GM19238 (cell line): ENCODE data around the gene SLC18B1.

Experiments
- DNase-seq: peaks from one replicate; pipeline ENCODE4 v3.0.0; 2011; ENCODE audit warnings: low spot score; ENCODE audit not compliant: insufficient read length

The SLC18B1 gene

DNA sequence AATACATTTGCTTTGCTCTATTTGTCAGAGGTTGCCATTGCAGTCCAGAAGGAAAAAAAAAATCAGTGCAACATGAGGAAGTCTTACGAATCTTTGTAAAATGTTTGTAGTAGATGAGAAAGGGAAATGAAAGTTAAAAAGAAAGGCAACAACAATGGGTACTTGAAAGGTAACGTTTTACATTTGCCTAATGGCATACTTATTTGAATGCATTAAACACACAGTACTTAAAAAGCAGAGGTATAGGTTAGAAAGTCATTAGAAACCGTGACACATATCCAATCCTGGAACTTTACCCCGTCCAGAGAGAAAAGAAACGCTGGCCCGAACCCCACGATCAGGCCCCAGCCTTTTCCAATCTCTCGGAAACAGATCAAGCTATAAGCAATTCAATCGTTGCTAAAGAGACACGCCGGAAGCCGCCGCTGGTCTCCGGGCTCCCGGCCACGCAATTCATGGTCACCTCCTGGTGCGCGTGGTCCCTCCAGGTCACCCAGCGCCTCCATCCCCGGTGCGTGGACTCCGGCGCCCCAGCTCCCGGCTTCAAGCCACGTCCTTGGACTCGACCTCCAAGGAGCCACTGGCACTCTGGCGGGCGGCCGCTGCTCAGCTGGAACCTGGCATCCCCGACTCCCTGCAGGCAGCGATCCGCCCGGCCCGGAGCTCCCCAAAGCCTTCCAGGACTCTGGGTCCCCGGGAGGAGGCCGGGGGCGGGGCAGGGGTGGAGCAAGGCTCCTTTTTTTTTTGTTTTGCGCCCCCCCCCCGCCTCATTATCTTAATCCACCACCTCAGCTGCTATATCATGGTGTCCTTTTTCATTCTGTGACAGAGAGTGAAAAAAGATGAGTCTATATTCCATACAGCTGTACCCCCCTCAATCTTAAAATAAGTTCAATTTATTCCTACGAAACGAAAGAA is at the start of gene SLC18B1:
SLC18B1 (minus strand) TSS at position 687 of the 918 bp plus-strand sequence; CDS start at position 506, 181 bp downstream.
- DNase-seq, result no peak

DNA sequence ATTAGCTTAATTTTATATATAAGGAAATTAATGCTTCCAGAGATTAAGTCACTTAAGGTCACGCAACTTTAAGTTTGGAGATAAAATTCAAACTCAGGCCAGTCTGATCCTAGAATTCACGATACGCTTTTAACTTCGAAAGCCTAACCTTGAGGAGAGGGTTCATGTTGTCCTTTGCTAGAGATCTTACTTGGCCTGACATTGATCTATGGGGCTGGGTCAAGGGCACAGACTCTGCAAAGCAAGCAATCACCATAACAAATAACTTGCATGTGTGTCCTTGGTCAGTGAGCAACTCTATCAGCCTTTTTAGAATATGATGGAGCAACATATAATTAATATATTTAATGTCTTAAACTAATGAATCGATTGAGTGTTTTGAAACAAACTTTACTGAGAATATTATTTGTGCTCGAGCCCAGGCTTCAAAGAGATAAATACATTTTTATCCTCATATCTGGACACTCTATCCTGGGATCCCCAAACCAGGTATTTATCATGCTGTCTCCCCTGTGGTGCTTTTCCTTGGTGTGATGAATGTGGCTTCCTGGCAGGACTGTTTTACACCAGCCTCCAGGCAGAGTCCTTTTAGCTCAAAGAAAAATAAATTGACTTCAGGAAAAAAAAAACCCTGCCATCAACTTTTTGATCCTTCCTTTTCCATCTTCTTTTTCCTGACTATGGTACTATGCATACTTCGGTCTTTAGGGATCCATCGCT is 45.0 kb upstream of the SLC18B1 start:
- DNase-seq, result no peak

DNA sequence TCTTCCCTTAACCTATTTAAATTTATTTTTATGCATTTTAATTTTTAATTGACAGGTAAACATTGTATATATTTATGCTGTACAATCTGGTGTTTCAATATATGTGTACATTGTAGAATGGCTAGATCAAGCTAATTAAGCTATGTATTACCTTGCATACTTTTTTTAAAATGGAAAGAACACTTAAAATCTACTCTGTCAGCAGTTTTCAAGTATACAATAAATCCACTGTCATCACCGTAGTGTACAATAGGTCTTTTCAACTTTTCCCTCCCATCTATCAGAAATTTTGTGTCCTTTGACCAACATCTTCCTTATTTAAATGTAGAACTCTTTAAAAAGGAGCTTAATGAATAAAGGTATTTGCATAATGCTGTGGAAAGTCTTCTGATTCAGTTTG is 43.5 kb upstream of the SLC18B1 start:
- no peak for DNase-seq

DNA sequence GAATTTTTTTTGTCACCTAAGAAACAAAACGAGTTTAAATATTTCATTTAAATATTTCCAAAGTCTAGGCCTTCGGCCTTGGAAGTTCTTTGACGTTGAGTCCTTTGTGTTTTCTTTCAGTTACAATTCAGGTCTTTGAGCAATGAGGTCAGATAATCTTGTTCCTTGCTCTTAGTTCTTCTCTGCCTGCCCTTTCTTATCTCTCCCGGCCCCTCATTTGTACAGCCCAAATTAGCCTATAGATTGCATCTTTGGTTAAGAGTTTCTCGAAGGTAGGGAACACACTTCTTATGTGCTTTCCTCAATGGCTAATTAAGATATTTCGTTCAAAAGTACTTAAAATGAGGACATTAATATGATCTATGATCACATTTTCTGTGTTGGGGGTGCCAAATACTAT is 34.5 kb upstream of the SLC18B1 start:
- DNase-seq, result no peak

DNA sequence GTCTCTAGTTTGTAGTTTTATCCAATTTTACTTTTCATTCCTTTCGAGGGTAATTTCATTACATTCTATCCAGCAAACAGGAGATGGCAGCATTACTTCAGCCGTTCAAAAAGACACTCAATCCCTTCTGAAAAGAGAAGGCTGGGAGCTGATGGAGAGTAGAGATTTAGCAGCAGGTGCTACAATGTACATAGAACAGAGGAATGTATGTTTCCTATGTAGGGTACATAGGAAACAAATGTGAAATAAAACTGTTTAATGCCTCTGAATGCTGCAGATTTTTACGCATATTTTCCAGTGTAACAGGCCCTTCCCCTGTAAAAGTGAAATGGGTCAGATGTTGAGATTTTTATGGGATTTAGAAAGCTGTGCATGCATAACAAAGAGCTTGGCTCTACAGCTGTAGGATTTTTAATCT is 31.9 kb upstream of the SLC18B1 start:
- DNase-seq, result no peak

DNA sequence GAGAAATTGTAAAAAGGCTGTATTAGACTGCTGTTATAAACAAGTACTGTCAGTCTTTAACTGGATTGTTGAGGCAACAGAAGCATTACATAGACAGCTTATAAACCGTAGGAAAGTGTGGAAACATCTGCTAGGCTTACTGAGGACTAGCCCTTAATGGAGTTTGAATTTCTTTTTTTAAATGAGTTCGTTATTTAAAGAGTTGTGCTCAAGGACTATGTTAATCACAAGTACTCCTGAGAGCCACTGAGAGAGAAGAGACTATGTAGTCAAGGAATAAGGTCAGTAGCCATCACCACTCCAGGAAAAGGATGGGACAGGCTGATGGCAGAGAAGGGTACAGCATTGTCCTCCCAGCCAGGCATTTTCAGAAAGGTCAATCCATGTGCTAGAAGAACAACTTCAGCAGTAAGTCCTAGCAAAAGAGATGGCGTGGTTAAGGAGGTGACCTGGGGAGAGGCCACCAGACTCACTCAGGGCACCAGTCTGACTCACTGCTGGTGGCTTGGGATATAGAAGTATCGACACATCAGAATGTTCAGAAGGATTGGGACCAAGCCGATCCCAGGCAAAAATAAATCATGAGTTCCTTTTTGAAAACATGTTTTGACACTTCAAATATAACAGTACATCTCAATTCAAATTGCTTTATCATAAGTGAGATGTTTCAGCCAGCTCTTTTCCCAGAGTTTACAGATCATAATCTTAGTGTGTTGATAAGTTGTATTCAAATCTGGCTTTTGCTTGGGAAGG is 22.4 kb upstream of the SLC18B1 start:
- DNase-seq, result no peak

DNA sequence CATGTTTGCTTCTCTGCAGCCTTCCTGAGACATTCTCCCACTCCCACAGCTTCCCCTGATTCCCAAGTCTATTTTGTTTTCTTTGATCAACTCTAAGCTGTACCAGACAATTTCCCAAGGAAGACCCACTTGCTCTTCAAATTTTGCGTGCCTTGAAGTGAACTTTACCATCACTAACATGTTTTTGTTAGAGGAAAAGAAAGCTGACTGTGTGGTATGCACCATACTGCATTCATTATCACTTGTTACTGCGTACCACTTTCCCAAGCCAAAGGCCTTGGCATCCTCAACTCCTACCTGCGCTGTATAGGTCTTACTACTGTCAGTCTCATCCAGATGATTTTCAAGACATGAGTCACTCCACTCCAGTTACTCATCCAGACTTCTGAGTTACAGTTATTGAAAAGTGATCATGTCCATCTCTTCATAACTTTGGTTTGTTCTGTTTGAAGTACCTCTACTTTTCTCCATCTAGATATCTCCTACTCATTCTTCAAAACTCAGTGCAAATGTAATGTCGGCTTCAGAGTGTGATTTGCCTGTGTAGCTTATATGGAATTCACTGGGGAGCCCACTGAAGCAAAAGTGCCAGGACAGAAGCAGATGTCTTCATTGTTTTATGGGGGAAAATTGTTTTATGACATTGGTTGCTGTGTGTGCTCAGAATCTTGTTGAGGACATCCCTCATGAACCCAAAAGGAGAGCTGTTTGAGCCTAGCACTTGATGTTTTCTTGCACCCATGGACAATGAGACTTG is 21.1 kb upstream of the SLC18B1 start:
- DNase-seq, result no peak

DNA sequence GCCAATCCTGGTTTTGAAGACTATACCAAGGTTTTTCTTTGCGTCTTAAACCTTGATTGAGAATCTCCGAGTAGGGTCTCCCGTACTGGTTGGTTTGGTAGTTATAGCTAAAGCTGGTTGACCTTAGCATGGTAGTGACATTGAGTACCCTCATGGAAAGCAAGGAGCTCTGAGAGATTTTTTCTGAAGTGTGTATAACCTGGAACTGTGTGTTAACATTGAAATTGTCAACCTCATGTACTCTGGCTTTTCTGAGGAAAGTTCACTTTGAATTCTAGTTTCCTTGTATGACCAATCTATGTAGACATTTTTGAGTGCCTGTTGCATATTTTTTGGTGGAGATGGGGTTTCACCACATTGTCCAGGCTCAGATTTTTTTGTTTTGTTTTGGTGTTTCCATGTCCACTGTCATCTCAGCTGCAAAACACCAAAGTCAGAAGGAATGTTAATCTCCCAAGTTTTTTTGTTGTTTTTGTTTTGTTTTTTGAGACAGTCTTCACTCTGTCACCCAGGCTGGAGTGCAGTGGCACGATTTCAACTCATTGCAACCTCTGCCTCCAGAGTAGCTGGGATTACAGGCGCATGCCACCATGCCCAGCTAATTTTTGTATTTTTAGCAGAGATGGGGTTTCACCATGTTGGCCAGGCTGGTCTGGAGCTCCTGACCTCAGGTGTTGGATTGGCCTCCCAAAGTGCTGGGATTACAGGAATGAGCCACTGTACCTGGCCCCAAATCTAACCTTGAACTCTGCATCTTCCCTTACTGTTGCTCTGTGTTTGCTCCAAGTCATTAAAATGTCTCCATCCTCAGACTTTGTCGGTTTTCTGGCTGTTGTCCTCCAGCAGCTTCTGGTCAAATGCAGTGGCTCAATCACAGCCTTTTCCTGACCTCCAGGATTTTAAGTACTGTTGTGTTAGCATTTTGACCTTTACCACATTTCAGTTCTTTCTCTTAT is 20.2 kb upstream of the SLC18B1 start:
- DNase-seq, result no peak

DNA sequence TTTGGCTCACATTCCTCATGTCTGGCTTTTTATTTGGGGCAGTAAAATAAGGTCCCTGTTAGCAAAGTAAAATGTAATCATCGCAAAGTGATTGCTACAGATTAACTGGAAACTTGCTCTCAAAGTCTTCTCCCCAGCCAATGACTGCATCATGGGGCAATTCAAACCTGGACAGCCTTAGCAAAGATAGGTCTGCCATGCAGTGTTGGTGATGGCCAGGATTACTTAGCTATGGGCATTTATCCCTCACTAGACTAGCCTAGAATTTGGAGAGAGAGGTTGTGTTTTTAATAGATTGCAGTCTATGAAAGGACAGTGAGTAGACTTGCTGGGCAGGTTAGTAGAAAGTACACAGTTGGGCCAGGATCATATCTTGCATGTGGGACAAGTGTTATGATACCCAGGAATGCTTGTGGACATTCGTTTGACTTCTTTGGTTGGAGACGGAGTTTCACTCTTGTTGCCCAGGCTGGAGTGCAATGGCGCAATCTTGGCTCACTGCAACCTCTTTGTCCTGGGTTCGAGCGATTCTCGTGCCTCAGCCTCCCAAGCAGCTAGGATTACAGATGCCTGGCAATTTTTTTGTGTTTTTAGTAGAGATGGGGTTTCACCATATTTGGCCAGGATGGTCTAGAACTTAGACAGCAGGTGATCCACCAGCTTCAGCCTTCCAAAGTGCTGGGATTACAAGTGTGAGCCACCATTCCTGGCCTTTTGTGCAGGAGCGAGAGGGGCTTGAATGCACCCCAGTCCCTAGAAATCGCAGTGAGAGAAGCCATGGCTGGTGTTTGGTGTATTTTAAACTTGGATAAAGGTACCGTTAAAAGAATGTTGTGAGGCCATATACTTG is 19.3 kb upstream of the SLC18B1 start:
- no peak for DNase-seq

DNA sequence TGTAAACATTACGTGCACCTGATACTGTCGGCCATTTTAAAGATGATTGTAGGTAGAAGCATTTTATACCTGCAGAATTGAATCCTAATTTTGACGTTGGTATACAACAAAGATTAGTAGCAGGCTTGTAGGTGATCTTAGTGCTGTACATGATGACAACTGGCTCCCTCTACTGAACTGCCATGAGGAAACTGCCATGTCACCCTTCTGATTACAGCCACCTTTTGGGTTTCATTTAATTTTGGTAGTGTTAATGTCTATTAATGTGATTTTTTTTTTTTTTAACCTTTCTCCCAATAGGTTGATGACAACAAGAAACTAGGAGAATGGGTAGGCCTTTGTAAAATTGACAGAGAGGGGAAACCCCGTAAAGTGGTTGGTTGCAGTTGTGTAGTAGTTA is 18.2 kb upstream of the SLC18B1 start:
- DNase-seq, result no peak

DNA sequence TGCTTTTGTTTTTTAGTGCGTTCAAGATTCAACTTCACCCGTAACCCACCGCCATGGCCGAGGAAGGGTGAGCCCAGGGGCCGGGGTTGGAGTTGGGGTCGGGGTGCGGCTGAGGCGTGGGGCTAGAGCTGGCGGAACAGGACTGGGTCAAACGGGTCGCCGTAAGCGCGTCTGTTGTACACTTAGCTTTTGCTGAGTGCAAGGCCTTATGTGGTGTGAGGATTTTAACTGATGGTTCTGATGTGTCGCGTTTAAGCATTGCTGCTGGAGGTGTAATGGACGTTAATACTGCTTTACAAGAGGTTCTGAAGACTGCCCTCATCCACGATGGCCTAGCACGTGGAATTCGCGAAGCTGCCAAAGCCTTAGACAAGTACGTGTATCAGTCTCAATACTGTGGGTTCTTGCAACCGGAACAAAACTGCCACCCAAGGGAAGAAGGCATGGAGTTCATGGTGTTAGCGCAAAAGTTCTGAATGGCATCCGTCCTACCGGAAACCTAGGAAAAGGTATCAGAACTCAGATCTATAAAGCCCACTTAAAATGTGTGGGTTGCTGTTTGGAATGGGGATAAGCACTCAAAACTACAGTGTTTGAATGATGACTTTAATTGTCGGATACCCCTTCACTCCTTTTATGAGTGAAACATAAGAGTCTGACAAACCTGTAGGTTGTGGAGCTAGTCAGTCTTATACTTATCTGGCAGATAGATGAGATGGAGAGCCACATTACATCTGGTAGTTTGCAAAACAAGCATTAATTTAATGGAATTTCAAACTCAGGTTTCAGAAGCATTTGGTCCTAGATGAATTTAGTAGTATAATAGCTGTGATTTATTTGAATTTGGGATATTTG is 16.5 kb upstream of the SLC18B1 start:
- DNase-seq, result no peak

DNA sequence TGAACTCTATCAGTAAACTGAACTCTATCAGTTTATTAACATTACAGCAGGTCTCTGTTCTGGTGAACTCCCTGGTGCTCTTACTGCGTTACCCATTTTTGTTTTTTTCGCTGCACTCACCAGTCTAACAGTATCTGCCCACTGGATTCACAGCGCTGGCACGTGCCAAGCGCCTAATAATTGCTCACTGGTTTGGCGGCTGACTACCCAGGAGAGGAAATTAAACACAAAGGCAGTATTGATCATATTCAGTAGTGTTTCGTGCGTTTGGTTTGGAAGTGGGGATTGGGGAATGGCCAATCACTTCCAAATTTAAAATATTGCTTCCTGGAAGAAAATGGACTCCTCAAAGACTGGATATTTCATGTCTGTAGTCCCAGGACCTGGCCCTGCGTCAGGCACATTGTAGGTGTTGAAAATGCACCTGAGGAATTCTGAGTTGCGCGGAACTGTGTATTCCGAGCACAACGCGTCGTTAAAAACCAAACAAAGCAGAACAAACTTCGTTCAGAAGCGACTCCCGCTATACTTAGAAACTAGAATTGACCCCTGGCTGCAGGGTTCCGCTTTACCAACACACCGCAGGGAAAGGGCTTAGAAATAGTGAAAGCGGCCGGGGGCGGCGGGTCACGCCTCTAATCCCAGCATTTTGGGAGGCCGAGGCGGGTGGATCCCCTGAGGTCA is 14.9 kb upstream of the SLC18B1 start:
- no peak for DNase-seq

DNA sequence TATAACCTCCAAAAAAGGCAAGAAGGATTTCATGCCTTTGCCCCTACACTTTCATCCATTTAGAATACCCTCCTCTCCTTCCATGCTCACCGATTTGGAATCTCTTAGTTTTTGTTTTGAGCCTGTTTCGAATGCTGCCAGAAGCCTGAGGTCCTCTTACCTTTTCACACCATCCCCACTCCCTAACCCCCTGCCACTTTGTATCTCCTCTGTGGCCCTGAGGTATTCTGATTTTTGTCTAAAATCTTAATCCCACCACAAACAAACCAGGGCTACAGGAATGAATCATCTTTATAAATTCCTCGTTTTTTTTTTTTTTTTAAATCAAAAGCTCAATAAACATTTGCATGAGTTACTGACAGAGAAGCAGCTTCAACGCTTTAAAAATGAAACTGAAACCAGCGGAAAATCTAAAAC is 14.3 kb upstream of the SLC18B1 start:
- no peak for DNase-seq

DNA sequence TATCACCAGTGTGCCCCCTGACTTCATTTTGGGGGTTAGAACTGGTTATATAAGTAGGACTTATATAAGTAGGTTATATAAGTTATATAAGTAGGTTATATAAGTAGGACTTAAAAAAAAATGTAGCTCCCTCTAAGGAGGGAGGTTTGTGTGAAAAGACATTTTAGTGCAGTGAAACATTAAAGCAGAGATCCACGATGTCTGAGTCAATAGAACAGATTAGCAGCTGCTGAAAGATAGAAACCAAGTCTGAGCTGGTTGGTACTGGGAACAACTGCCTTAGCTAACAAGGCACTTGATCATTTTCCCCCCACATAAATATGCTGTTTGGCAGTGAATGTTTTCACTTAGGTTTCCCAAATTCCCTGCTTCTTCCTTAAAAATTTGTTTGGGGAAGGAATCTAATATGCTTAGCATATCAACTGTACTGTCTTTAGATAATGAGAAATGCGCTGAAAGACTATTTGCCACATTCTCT is 13.9 kb upstream of the SLC18B1 start:
- DNase-seq, result no peak

DNA sequence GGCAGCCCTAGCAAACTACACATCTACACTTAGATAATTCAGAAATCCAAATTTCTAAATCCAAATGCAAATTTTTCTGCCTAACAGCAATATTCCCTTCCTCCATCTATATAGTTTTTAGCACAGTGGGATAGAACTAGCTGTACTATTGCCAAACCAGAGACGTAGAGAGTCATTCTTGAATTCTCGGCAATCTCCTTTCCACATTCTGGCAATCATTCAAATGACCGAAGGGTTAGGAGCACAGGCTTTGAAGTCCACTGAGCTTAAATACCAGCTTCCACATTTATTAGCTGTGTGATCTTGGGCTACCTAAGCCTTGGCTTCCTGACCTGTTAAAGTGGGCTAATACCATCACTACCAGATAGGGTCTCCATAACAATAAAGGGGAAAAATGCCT is 12.8 kb upstream of the SLC18B1 start:
- DNase-seq, result no peak

DNA sequence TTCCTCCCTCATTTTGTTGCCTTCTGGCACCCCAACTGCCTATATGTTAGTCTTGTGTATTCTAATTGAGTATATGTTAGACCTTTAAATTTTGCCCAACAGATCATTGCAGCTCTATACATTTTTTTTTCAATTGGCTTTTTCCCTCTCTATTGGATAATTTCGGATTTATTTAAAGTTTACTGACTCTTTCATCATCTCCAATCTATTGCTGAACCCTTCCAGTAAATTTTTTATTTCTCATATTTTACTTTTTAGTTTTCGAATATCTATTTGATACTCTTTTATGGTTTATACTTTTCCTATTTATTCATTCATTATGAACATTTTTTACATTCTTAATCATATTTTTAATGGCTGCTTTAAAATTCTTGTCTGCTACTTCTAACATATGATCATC is 7.1 kb upstream of the SLC18B1 start:
- no peak for DNase-seq

DNA sequence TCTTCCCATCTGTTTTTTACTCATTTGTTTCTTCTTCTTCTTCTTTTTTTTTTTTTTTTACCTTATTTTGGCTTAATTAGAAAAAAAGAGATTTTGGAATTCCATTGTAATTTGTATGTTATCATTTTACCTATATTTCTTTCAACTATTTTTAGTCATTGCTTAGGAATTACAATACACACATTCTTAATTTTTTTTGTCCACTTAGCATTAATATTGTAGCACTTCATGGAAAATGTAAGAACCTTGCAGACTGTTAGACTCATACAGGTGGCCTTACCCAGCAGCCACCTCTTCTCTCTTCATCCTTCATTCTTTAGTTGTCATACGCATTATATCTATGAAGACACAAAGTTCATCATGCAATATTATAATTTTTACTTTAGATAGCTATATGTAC is 5.8 kb upstream of the SLC18B1 start:
- no peak for DNase-seq
